Activated B cell treated with CpG ODN at 0.5 μM for 24 hours (primary cell): ENCODE results near the gene KLHL11. TPM values are rescaled to one million over a fixed set of nuclear protein-coding genes. Genes with fewer than 3 reads are reported as not detected.

ENCODE experiments used
- ATAC-seq: fragments of 200-7000 bp; cut with Tn5 transposase; one replicate; pipeline ENCODE4 v1.10.0; 2021; ENCODE audit warnings: low read depth, mild to moderate bottlenecking, moderate library complexity
- CTCF ChIA-PET: fragments of 350-600 bp; sonication (Branson Sonifier 250); formaldehyde crosslinking; loops from one replicate; lab custom pipeline; 2021; ENCODE audit warnings: antibody characterized with exemption; lab: Charles Lee
- POLR2A ChIA-PET: fragments of 350-600 bp; sonication (Branson Sonifier 250); formaldehyde crosslinking; loops from one replicate; lab custom pipeline; 2021; ENCODE audit warnings: antibody characterized with exemption; lab: Charles Lee
- DNase-seq: peaks from one replicate; pipeline ENCODE4 v3.0.0; 2022
- H3K27ac Mint-ChIP-seq: one replicate; pipeline ENCODE4 v1.8.0; 2020; ENCODE audit warnings: mixed read lengths
- H3K27me3 Mint-ChIP-seq: one replicate; pipeline ENCODE4 v1.8.0; 2021; ENCODE audit warnings: mixed read lengths
- H3K36me3 Mint-ChIP-seq: one replicate; pipeline ENCODE4 v1.8.0; 2021; ENCODE audit warnings: low read depth, mixed read lengths
- H3K4me1 Mint-ChIP-seq: one replicate; pipeline ENCODE4 v1.8.0; 2021; ENCODE audit warnings: mixed read lengths
- H3K4me3 Mint-ChIP-seq: one replicate; pipeline ENCODE4 v1.8.0; 2020; ENCODE audit warnings: mild to moderate bottlenecking, mixed read lengths
- H3K9me3 Mint-ChIP-seq: one replicate; pipeline ENCODE4 v1.8.0; 2020; ENCODE audit warnings: mixed read lengths
- intact Hi-C: fragments of 100-400 bp; cut with micrococcal nuclease; formaldehyde crosslinking; loops from one replicate; pipeline ENCODE4 v1.15.1; 2024
- total RNA-seq: library from RNA; stranded (reverse); gene quantifications from 2 replicates; pipeline ENCODE4 v1.2.3, GENCODE V29; 2022
- TF ChIP-seq, protein P1 (sequence below): fragments of 200-600 bp; IDR thresholded peaks from one replicate; pipeline ENCODE4 v1.8.0; 2022; ENCODE audit warnings: antibody characterized with exemption, mild to moderate bottlenecking

KLHL11 gene
- total RNA-seq, 1 donor from 2014 or later: 17.3 TPM

DNA sequence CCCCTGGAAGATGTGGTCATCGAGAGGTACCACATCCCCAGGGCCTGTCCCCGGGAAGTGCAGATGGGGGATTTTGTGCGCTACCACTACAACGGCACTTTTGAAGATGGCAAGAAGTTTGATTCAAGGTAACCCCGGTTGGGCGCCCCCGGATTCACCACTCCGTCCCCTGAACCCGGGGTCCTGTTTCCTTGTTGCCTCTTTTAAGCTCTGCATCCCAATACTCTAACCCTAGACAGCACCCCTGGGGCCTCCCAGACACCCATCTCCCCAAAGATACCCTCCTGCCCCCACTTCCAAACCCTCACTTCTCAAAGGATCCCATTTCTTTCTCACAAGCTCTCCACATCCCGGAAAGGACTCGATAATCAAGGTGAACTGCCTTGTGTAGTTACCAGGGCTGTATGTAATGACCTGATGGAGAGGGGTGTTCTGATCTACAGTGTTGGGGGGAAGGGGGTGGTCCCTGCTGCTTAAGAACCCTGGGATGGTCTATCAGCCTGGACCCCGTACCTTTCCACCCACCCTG lies 52.0 kb downstream of the KLHL11 start:
- DNase-seq: no peak
- H3K9me3 Mint-ChIP-seq: no peaks in the 10 kb centered on the region
- H3K27me3 Mint-ChIP-seq: peaks cover 9% of the 10 kb centered on the region
- ChIA-PET CTCF (interaction anchor here (1.4 kb wide), 1 partner anchor 27 kb away, joined by 3 read pairs; the partner anchor contains the start of gene JUP), POLR2A (no interaction called here)
- no peak for ATAC-seq
- TF ChIP-seq, protein P1, sequence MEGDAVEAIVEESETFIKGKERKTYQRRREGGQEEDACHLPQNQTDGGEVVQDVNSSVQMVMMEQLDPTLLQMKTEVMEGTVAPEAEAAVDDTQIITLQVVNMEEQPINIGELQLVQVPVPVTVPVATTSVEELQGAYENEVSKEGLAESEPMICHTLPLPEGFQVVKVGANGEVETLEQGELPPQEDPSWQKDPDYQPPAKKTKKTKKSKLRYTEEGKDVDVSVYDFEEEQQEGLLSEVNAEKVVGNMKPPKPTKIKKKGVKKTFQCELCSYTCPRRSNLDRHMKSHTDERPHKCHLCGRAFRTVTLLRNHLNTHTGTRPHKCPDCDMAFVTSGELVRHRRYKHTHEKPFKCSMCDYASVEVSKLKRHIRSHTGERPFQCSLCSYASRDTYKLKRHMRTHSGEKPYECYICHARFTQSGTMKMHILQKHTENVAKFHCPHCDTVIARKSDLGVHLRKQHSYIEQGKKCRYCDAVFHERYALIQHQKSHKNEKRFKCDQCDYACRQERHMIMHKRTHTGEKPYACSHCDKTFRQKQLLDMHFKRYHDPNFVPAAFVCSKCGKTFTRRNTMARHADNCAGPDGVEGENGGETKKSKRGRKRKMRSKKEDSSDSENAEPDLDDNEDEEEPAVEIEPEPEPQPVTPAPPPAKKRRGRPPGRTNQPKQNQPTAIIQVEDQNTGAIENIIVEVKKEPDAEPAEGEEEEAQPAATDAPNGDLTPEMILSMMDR: no peak
- intact Hi-C loops: no loop called here
- peaks cover 15% of the 10 kb centered on the region for H3K4me1 Mint-ChIP-seq
- H3K4me3 Mint-ChIP-seq: peak overlapping the region; percentile 67
- H3K36me3 Mint-ChIP-seq: no peaks in the 10 kb centered on the region
- no peak overlapping the region for H3K27ac Mint-ChIP-seq

DNA sequence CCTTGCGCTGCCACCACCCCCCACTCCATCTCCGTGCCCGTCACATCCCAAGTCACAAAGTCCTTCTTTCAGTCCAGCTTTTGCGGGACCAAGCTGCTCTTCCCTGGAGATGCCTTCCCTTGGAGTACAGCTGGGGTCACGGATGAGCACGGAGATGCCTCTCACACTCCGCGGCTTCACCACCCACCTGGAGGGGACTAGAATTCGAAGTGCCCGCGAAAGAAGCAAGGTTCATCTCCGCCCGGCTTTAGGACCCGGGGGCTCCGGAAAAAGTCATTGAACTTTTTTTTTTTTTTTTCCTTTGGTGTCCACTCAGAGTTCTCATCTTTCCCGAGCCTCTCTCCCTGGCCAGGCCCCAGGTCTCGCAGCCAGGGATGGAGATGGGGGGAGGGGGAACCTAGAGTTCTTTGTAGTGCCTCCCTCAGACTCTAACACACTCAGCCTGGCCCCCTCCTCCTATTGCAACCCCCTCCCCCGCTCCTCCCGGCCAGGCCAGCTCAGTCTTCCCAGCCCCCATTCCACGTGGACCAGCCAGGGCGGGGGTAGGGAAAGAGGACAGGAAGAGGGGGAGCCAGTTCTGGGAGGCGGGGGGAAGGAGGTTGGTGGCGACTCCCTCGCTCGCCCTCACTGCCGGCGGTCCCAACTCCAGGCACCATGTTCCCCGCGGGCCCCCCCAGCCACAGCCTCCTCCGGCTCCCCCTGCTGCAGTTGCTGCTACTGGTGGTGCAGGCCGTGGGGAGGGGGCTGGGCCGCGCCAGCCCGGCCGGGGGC lies 52.7 kb downstream of the KLHL11 start, which contains the start of gene FKBP10:
Gene FKBP10, plus strand, starts transcription at position 624 of the 771 bp plus-strand sequence. Its CDS starts 31 bp downstream, at position 655.
- Mint-ChIP-seq H3K27ac (no peak within 1 kb of the TSS), H3K27me3 (peaks cover 9% of the 10 kb centered on the region), H3K36me3 (no peaks in the 10 kb centered on the region), H3K4me3 (peak within 1 kb of the TSS; percentile 87), H3K9me3 (no peaks in the 10 kb centered on the region), H3K4me1 (peaks cover 15% of the 10 kb centered on the region)
- intact Hi-C loops: no loop called here
- DNase-seq (no peak), ATAC-seq (no peak)
- TF ChIP-seq, protein P1: no peak
- POLR2A ChIA-PET: interaction anchor here (0.6 to 2.1 kb wide), 3 partner anchors 26 to 123 kb away, joined by 3 to 12 read pairs (median 3); partner anchors contain the start of genes EIF1 and JUP
- CTCF ChIA-PET: interaction anchor here (1.3 to 1.8 kb wide), 5 partner anchors 11 to 52 kb away, joined by 3 to 11 read pairs (median 7); partner anchors contain the start of genes JUP and KLHL11

DNA sequence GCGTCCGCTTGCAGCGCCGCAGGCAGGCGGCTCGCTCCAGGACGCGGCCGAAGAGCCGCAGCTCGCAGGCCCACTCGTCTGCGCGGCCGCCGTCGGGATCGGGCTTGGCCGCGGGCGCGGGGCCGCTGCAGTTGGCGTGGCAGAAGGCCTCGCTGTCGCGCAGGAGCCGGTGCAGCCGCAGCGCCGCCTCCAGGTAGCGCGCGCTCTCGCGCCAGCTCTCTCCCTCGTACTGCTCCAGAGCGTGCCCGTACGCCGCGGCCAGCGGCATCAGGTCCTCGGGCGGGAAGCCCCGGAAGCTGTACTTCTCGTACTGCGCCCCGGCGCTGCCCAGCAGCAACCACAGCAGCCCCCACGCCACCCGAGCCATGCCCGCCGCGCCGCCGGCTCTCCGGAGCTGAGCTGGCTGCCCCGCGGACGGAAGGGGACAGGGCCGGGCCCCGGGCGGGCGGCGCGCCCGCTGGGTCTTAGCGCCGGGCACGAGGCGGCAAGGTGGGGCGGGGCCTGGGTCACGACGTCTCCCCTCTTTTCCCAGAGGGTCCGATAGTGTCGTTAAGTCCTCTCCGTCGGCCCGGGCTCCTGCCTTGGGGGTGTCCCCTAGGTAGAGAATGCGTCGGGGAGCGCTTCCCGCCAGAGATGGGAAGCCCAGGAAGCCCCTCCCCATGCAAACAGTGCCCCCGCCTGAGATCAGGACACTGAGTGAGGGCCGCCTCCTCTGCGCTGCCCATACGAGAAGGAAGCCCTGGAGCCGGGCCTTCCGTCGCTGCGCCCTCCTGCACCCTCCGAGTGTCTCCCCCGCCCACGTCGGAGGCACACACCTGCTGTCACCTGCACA lies 53.5 kb downstream of the KLHL11 start, which contains the start of gene P3H4:
Gene P3H4, minus strand, starts transcription at position 401 of the 832 bp plus-strand sequence. Its CDS starts 34 bp downstream, at position 367.
- no peaks in the 10 kb centered on the region for H3K36me3 Mint-ChIP-seq
- peaks cover 15% of the 10 kb centered on the region for H3K4me1 Mint-ChIP-seq
- intact Hi-C loops: loop anchor here (2.0 kb wide), 2 partner anchors 53 to 73 kb away; partner anchors contain the start of gene KLHL11
- CTCF ChIA-PET: interaction anchor here (0.7 to 2.4 kb wide), 7 partner anchors 10 to 707 kb away, joined by 3 to 12 read pairs (median 7); partner anchors contain the start of genes JUP and KLHL11
- peak within 1 kb of the TSS; percentile 66 for H3K27ac Mint-ChIP-seq
- peaks cover 9% of the 10 kb centered on the region for H3K27me3 Mint-ChIP-seq
- ATAC-seq (peak; percentile 94), DNase-seq (peak; percentile 79)
- POLR2A ChIA-PET: interaction anchor here (0.5 to 2.1 kb wide), 7 partner anchors 9 to 576 kb away, joined by 3 to 12 read pairs (median 3); partner anchors contain the start of genes EIF1, JUP, KLHL11 and STAT3
- TF ChIP-seq, protein P1: no peak
- H3K9me3 Mint-ChIP-seq: no peaks in the 10 kb centered on the region
- H3K4me3 Mint-ChIP-seq: peak within 1 kb of the TSS; percentile 87

DNA sequence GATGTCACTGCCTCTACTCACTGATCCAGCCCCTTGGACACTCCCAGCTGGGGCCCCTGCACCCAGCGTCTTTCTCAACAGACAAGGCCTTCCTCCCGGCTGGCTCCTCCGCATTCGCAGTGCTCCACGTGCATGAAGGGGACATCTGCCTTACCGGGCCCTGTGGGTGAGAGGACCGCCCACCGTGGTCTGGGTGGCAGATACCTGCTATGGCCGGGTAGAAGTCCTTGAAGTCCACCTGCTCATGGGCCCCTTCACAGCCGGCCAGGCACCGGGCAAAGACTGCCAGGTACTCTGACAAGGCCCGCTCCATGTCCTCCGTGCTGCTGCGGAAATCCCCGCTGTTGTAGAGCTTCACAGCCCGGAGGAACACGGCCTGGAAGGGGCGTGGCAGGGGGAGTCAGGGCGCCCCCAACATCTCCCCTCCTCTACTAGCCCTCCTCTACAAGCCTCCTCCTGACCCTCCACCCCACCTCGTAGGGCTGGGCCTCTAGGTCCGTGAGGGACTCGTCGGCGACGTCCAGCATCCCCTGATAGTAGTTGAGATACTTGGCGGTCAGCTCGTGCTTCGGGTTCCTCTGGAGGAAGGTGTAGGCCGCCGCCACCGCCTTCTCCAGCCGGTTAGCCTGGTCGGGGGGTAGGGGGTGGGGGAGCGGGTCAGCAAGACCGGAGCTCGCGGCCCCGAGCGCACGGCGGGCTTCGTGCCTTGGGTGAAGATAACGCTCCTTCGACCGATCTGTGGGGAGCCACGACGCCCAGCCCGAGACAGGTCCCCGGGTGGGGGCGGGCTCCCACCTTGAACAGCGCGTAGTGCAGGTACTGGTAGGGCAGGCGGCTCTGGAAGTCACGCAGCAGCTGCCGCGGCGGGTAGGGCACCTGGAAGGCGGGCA lies 54.3 kb downstream of the KLHL11 start:
- Mint-ChIP-seq H3K27me3 (peaks cover 9% of the 10 kb centered on the region), H3K27ac (no peak overlapping the region), H3K9me3 (no peaks in the 10 kb centered on the region), H3K4me3 (peak overlapping the region; percentile 87), H3K4me1 (peaks cover 15% of the 10 kb centered on the region), H3K36me3 (no peaks in the 10 kb centered on the region)
- TF ChIP-seq, protein P1: no peak
- CTCF ChIA-PET: interaction anchor here (0.7 to 2.4 kb wide), 8 partner anchors 9 to 708 kb away, joined by 3 to 12 read pairs (median 6); partner anchors contain the start of genes JUP and KLHL11
- POLR2A ChIA-PET: interaction anchor here (0.5 to 2.1 kb wide), 6 partner anchors 9 to 577 kb away, joined by 3 to 12 read pairs (median 4); partner anchors contain the start of genes EIF1, KLHL11 and STAT3
- ATAC-seq (peak; percentile 23), DNase-seq (no peak)
- intact Hi-C loops: loop anchor here (2.0 kb wide), 2 partner anchors 54 to 72 kb away; partner anchors contain the start of gene KLHL11
